SU-DHL-6 (cell line): Measurements from ENCODE around the gene TMEM108.

Source experiments
- CTCF ChIP-seq: fragments of 200-600 bp; sonication (generic); IDR thresholded peaks from one replicate; pipeline ENCODE4 v1.5.1; 2017; ENCODE audit warnings: antibody characterized with exemption, mild to moderate bottlenecking, low read length, moderate library complexity; ENCODE audit not compliant: insufficient read depth, poor library complexity, severe bottlenecking
- EZH2phosphoT487 ChIP-seq: fragments of 200-600 bp; sonication (generic), shearing (Covaris generic); conservative IDR thresholded peaks from 2 replicates; pipeline ENCODE4 v1.6.1; 2018; ENCODE audit warnings: mild to moderate bottlenecking, antibody characterized with exemption, low read length, moderate library complexity, mixed read lengths

GRCh38 chr3:133273346-133273745 lies 235.2 kb downstream of the TMEM108 start:
- TF ChIP-seq CTCF (no peak), EZH2phosphoT487 (no peak)
